Muscle of leg (tissue), 11 donors: ENCODE data around the gene HIPK2. TPM values are rescaled to one million over a fixed set of nuclear protein-coding genes. Genes with fewer than 3 reads are reported as not detected.

Experiments
- DNase-seq: peaks from one replicate; pipeline ENCODE4 v3.0.0; 2013
- H3K27ac ChIP-seq: one replicate; pipeline ENCODE4 v1.5.1; 2013; ENCODE audit warnings: mild to moderate bottlenecking, low read length, control low read depth
- H3K27me3 ChIP-seq: one replicate; pipeline ENCODE4 v1.6.1; 2013; ENCODE audit warnings: low read length; ENCODE audit not compliant: control insufficient read depth, insufficient read depth
- H3K36me3 ChIP-seq: one replicate; pipeline ENCODE4 v1.6.1; 2013; ENCODE audit warnings: low read length; ENCODE audit not compliant: control insufficient read depth, insufficient read depth
- H3K4me1 ChIP-seq: one replicate; pipeline ENCODE4 v1.6.1; 2013; ENCODE audit warnings: low read length; ENCODE audit not compliant: control insufficient read depth, insufficient read depth
- H3K4me3 ChIP-seq: one replicate; pipeline ENCODE4 v1.5.1; 2013; ENCODE audit warnings: low read length, control low read depth
- H3K9me3 ChIP-seq: replicated peaks from 2 replicates; pipeline ENCODE4 v1.6.1; 2013; ENCODE audit warnings: low read depth, low read length; ENCODE audit not compliant: control insufficient read depth
- WGBS: methylation state at CpG from one replicate; pipeline ENCODE4 v1.1.5; 2013; ENCODE audit warnings: missing lambda C conversion rate; ENCODE audit not compliant: insufficient coverage; 5-methylcytosine and 5-hydroxymethylcytosine counted together
- polyA plus RNA-seq, 8 donors: library from polyadenylated mRNA; unstranded; fragments of 120-200 nt; gene quantifications; one replicate each; pipeline versions ENCODE4 v1.2.1 to v1.2.3, GENCODE V29; 2013; ENCODE audit warnings: inconsistent platforms in 1 of 8, low replicate concordance in 1 of 8; ENCODE audit not compliant: insufficient read length in 8 of 8, insufficient read depth in 1 of 8
- total RNA-seq: library from RNA; stranded (reverse); fragments of 120-200 nt; gene quantifications from one replicate; pipeline ENCODE4 v1.2.4, GENCODE V29; 2013

HIPK2 gene
- total and polyA plus RNA-seq, 9 donors = 6.6 to 14.2 (median 10.3) TPM

DNA sequence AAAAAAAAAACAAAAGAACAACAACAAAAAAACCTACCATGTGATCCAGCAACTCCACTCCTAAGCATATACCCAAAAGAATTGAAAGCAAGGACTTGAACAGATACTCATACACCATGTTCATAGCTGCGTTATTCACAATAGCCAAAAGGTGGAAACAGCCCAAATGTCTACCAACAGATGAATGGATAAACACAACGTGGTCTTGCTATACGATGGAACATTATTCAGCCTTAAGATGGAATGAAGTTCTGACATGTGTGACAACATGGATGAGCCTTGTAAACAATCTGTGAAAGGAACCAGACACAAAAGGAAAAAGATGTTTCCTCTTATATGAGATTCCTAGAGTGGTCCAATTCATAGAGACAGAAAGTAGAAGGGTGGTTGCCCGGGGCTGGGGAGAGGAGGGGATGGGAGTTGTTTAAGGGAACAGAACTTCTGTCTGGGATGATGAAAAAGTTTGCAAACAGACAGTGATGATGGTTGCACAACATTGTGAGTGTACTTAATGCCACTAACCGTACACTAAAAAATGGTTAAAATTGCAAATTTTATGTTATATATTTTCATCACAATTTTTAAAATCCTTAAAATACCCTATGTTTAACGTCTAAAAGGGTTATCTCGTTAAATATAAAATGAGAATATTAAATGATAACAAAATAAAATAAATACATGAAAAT is 242.7 kb downstream of the HIPK2 start:
- no peak for DNase-seq
- Histone ChIP-seq H3K9me3 (no peaks in the 10 kb centered on the region), H3K36me3 (no peaks in the 10 kb centered on the region), H3K27ac (no peak overlapping the region), H3K4me1 (peaks cover 4% of the 10 kb centered on the region), H3K4me3 (no peak overlapping the region), H3K27me3 (peaks cover 5% of the 10 kb centered on the region)
- whole genome bisulfite sequencing = 88% methylated on average over 1 of the region's 7 CpGs

DNA sequence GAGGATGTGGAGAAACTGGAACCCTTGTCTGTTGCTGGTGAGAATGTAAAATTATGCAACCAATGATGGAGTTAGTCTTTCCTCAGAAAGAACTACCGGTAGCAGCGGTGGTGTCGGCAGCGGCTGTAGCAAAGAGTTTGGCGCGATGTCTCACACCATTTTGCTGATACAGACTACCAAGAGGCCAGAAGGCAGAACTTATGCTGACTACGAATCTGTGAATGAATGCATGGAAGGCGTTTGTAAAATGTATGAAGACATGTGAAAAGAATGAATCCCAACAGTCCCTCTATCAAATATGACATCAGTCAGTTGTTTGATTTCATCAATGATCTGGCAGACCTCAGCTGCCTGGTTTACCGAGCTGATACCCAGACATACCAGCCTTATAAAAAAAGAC is 243.7 kb downstream of the HIPK2 start:
- Histone ChIP-seq H3K4me3 (no peak overlapping the region), H3K4me1 (no peaks in the 10 kb centered on the region), H3K27ac (no peak overlapping the region), H3K27me3 (peaks cover 5% of the 10 kb centered on the region), H3K36me3 (no peaks in the 10 kb centered on the region), H3K9me3 (no peaks in the 10 kb centered on the region)
- no peak for DNase-seq
- WGBS = 93% methylated on average over 2 of the region's 9 CpGs

DNA sequence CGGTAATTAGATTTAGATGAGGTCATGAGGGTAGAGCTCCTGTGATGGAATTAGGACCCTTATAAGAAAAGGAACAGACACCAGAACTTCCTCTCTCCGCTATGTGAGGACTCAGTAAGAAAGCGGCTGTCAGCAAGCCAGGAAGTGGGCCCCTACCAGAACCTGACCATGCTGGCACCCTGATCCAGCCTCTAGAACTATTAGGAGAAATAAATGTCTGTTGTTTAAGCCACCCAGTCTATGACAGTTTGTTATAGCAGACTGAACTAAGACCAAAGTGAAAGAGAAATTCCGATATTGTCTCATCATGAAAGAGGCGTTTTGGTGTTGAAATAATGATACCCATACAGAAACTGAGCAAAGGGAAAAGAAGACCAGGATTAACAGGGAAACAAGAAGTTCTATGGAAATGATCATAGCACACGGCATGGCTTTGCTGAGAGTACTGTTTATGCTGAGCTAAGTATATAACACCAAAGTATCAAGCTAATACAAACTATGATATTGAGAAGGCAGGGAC is 245.1 kb downstream of the HIPK2 start:
- Histone ChIP-seq H3K9me3 (no peaks in the 10 kb centered on the region), H3K4me1 (no peaks in the 10 kb centered on the region), H3K27ac (no peak overlapping the region), H3K36me3 (no peaks in the 10 kb centered on the region), H3K4me3 (no peak overlapping the region), H3K27me3 (peaks cover 9% of the 10 kb centered on the region)
- no peak for DNase-seq
- 100% methylated on average over 2 of the region's 6 CpGs for WGBS

DNA sequence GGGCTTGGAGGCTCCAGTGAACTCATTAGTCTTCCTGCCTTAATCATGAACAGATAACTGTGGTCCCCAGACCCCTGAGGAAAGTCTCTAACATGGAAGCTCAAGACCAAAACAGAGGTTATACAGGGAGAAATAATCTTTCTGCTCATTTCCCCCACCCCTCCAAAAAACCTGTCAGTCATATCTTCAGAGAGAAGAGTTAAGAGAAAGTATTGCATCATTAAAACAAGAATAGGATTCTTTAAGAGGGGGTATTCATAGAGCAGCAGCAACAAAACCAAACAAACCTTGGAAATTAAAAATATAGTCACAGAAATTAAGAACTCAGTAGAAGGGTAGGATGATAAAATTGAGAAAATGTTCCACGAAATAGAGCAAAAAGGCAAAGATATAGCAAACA is 246.7 kb downstream of the HIPK2 start:
- no CpG with 5 or more reads among the region's 1 CpG for WGBS
- Histone ChIP-seq H3K9me3 (no peaks in the 10 kb centered on the region), H3K4me3 (no peak overlapping the region), H3K4me1 (no peaks in the 10 kb centered on the region), H3K36me3 (no peaks in the 10 kb centered on the region), H3K27me3 (peaks cover 17% of the 10 kb centered on the region), H3K27ac (no peak overlapping the region)
- no peak for DNase-seq

DNA sequence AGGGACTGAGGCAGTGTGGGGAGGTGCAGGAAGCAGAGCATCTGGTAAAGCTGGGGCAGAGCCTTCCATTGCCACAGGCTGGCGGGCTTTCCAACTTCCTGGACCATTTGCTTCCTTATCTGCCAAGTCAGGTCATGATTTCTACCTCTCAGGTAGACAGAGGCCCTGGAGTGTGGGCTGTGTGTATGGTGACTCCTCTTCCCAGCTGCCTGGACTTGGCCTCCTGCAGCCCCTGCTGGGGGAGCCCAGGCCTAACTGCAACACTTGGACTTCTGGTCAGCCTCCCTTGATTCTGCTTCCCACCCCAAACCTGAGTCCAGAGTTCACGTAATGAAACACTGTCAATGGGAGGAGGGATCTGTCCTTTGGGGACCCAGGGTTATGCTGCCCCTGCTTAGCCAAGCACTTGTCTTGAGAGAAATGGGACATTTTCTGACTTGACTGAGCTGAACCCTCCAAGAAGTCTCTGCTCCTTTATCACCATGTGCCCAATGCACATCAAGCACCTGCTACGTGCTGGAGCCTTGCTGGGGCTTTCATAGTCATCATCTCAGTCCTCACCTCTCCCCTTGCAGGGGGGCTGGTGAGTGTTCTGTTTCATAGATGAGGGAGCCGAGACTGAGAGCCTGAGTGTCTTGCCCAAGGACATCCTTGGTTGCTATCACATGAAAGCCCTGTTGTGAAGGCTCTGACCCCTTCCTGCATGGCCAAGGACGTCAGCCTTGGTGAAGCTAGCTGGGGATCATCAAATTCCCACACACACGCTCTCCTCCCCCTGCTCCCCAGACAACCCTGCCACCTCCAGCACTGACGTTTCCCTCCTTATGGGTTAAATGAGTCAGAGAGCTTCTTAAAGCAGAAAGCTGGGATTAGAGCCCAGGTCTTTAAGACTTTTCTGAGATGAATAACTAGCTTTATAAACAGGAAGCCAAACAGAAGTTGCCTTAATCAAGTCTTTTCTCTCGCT is 250.9 kb downstream of the HIPK2 start:
- H3K9me3 ChIP-seq = no peaks in the 10 kb centered on the region
- H3K27me3 ChIP-seq = peaks cover 44% of the 10 kb centered on the region
- peaks cover 8% of the 10 kb centered on the region for H3K4me1 ChIP-seq
- DNase-seq = peak; percentile 58
- H3K27ac ChIP-seq = no peak overlapping the region
- WGBS = 72% methylated on average over 3 of the region's 8 CpGs
- H3K36me3 ChIP-seq = no peaks in the 10 kb centered on the region
- no peak overlapping the region for H3K4me3 ChIP-seq

DNA sequence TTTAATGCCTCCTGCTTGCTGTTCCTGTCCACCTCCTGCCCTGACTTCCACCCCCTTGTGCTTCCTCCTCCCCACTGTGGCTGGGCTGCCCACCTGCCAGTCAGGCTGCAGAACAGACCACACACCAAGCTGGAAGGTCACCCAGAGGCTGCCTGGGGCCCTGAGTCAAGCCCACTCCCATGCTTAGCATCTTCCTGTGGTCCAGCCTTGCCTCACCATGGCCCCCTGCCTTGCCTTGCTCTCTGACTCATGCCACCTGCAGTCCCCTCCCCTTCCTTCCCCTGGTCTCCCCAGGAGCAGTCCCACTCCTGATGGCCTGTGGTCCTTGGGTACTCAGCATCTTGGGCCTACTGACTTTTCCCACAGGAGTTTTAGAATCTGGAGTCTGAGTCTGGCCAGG is 252.0 kb downstream of the HIPK2 start:
- Histone ChIP-seq H3K27me3 (peaks cover 52% of the 10 kb centered on the region), H3K36me3 (no peaks in the 10 kb centered on the region), H3K9me3 (no peaks in the 10 kb centered on the region), H3K4me3 (no peak overlapping the region), H3K27ac (no peak overlapping the region), H3K4me1 (peaks cover 8% of the 10 kb centered on the region)
- DNase-seq = no peak

DNA sequence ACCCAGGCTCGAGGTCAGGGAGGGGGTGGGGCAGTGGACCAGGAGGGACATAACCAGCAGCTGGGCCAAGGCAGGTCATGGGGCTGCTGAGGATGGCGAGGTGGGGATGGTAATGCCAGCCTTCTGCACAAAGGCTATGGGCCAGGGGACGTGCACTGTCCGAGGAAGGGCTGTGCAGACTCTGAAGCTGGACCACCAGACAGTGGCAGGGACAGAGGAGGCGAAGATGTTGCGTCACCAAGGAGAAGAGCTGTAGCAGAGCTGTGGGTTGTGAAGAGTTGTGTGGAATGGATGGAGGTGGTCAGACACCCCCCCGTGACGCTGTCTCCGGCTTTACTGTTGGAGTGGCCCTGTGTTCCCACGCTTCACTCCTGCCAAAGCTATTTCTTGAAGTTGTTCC is 252.6 kb downstream of the HIPK2 start:
- peaks cover 8% of the 10 kb centered on the region for H3K4me1 ChIP-seq
- DNase-seq = no peak
- no peak overlapping the region for H3K27ac ChIP-seq
- H3K4me3 ChIP-seq = no peak overlapping the region
- H3K27me3 ChIP-seq = peaks cover 52% of the 10 kb centered on the region
- 92% methylated on average over 8 of the region's 10 CpGs for WGBS
- H3K36me3 ChIP-seq = no peaks in the 10 kb centered on the region
- no peaks in the 10 kb centered on the region for H3K9me3 ChIP-seq

DNA sequence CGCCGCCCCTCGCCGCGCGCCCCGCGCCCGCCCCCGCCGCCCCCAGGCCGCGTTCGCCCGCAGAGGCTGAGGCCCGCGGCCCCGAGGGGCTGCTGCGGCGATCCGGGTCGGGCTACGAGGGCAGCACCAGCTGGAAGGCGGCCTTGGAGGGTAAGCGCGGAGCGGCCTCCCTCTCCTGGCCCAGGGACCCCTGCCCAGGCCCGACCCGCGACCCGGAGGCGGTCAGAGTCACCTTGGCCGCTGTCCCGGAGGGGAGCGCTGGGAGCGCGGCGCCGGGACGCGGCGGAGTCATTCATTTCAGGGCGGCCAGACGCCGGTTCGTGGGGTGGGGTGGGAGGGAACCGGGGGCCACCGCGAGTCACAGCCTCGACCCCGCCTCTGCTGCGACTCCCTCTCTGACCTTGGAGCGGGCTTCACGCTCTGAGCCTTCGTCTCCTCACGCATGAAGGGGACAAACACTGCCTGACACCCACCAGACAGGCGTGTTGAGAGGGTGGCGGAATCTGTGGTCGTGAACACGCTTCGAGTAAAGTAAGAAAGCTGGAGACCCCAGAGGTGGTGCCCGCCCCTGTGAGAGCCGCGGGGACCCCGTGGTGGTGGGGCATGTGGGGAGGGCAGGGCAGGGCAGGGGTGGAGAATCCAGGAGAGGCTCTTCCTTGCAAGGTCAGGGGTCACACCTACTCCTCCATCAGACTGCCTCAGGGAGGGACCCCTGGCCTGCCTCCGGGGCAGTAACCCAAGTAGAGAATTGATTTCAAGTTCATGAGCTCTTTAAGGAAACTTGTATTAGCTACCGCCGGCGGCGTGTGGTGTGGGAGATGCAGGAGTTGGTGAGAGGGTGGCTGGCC is 253.6 kb downstream of the HIPK2 start:
- Histone ChIP-seq H3K27ac (no peak overlapping the region), H3K4me3 (peak overlapping the region; percentile 21), H3K4me1 (peaks cover 8% of the 10 kb centered on the region), H3K9me3 (no peaks in the 10 kb centered on the region), H3K36me3 (no peaks in the 10 kb centered on the region), H3K27me3 (peaks cover 52% of the 10 kb centered on the region)
- WGBS = 16% methylated on average over 53 of the region's 70 CpGs
- no peak for DNase-seq

DNA sequence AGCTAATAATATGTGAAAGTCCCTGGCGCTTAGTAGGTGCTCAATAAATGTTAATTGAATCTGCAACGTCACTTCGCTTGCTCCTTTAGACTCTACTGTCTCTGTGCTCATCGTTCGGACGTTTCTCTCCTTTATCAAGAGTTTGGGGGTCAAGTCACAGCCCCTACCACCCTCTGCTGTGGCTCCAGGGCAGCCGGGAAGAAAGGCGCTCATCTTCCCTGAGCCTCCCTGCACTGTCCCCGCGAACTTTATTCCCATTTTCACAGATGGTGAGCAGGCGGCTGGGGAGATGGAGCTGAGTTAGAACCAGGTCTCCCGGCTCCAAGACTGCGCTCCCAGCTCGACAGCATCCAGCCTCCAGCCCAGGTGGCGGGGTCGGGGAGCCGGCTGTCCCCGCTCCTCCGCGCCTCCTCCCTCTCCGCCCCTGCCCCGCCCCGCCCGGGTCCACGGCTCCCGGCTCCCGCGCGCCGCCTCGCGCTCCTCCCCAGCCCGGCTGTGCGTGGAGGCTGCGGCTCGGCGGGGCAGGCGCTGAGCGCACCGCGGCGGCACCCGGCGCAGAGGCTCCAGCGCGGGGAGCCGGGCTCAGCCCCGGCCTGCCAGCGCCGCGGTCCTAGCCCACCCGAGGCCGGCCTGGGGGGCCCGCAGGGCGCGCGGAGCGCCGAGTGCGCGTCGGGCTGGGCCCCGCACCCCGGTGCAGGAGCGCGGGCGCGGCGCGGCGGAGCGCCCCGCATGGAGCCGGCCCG is 254.4 kb downstream of the HIPK2 start, which contains the start of gene CLEC2L:
Gene CLEC2L (plus strand): TSS at position 487 of the 743 bp plus-strand sequence. CDS start 243 bp downstream, at position 730.
- H3K27ac ChIP-seq = no peak within 1 kb of the TSS
- H3K9me3 ChIP-seq = no peaks in the 10 kb centered on the region
- H3K36me3 ChIP-seq = no peaks in the 10 kb centered on the region
- DNase-seq = peak; percentile 53
- H3K27me3 ChIP-seq = peaks cover 48% of the 10 kb centered on the region
- peaks cover 8% of the 10 kb centered on the region for H3K4me1 ChIP-seq
- H3K4me3 ChIP-seq = peak within 1 kb of the TSS; percentile 28
- under 1% methylated on average over 71 of the region's 75 CpGs for WGBS
